Mucosa of descending colon (tissue), 3 donors: Measurements from ENCODE around the gene KMT5C. TPM values are rescaled to one million over a fixed set of nuclear protein-coding genes. Genes with fewer than 3 reads are reported as not detected.

Experiments used
- ATAC-seq: fragments of 200-7000 bp; cut with Tn5 transposase; one replicate; pipeline ENCODE4 v1.9.1; 2020; ENCODE audit warnings: mild to moderate bottlenecking, moderate library complexity
- DNase-seq, 3 donors: peaks; one replicate each; pipeline ENCODE4 v3.0.0-alpha.2; 2020
- H3K36me3 ChIP-seq: fragments of 200-600 bp; one replicate; pipeline ENCODE4 v1.8.0; 2021; ENCODE audit warnings: low read depth, mild to moderate bottlenecking
- H3K4me1 ChIP-seq: fragments of 200-600 bp; one replicate; pipeline ENCODE4 v1.8.0; 2021; ENCODE audit warnings: low read depth, mild to moderate bottlenecking
- H3K4me3 ChIP-seq: fragments of 200-600 bp; one replicate; pipeline ENCODE4 v1.8.0; 2021; ENCODE audit warnings: mild to moderate bottlenecking
- H3K9me3 ChIP-seq: fragments of 200-600 bp; one replicate; pipeline ENCODE4 v1.8.0; 2021; ENCODE audit warnings: mild to moderate bottlenecking
- CTCF ChIP-seq: fragments of 200-600 bp; IDR thresholded peaks from one replicate; pipeline ENCODE4 v1.8.0; 2022; ENCODE audit warnings: antibody characterized with exemption, mild to moderate bottlenecking
- intact Hi-C, 2 donors: fragments of 100-400 bp; cut with DNase I in 1 of 2; cut with micrococcal nuclease in 1 of 2; formaldehyde crosslinking; loops; one replicate each; pipeline versions ENCODE4 v1.11.0 to v1.11.1; 2022; cut with DNase I, micrococcal nuclease
- total RNA-seq, 3 donors: library from RNA; stranded (reverse); fragmentation: NEBNext Ultra II Directional in 2 of 3; extraction: Animal tissue kit (Norgen Biotek cat#: 25700) in 2 of 3; gene quantifications; one replicate each; pipeline versions ENCODE4 v1.2.1 to v1.2.4, GENCODE V29; 2021 to 2023
- donor health status: DM: no; HTN: no; CAD: no; lungs with moderate emphysema.
- donor health status: DM: no; HTN: no; CAD: no.
- donor health status: DM: no; HTN: yes; CAD: no.

KMT5C gene
- total RNA-seq, 3 donors from 2014 or later, result 14.7 to 19.3 (median 16.5) TPM

DNA sequence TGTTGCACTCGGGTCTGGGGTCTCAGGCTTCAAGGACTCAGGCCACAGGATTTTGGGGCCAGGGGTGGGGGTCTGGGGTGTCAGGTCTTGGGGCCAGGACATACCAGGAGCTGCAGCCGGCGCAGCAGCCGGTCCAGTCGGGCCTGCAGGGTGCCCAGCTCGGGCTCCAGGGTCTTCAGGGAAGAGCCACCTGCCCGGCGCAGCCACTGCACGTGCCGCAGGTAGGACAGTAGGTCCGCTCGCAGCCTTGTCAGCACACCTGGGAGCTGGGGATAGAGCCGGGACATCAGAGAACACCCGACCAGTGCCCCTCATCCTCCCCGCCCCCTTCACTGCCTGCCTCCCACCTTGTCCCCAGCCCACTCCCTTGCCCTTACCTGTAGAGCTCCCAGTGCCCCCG is 28.4 kb downstream of the KMT5C start:
- ATAC-seq (no peak), DNase-seq (no peak)
- Histone ChIP-seq H3K4me1 (peaks cover 8% of the 10 kb centered on the region), H3K4me3 (no peak overlapping the region), H3K9me3 (no peaks in the 10 kb centered on the region), H3K36me3 (no peaks in the 10 kb centered on the region)
- TF ChIP-seq CTCF, result no peak
- intact Hi-C loops, result no loop called here

DNA sequence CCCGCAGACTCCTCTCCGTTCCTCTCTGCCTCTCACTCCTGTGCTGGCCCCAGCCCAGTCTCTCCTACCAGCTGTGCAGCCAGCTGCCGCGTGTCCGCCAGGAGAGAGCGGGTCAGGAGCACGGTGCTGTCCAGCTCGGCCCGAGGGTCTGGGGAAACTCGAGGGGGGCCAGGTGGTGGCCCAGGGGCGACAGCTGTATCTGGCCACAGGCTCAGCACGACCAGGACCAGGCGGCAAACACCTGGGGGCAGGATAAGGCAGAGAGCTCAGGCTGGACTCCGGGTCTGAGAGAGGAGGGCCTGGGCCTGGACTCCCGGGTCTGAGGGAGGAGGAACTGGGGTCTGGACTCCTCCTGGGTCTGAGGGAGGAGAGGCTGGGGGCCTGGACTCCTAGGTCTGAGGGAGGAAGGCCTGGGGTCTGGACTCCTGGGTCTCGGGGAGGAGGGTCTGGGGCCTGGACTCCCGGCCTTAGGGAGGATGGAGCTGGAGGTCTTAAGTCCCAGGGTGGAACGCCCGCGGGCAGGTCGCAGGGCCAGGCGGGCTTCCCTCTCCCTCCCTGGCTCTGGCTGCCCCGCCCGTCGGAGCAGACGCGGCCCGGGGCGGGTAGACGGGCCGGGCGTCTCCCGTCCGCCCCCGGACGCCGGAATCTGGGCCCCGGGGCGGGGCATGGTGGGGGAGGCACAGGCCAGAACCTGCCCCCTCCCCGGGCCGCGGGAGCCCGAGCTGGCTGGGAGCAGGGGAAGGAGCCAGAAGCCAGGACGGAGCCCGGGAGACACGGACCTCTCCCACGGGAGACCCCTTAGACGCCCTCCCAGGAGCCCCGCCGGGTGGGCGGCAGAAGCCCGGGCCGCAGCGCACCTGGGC is 29.3 kb downstream of the KMT5C start:
- DNase-seq (peak in 1 of 3 donors; percentile 42), ATAC-seq (peak; percentile 50)
- no peak for TF ChIP-seq CTCF
- H3K4me3 ChIP-seq, result no peak overlapping the region
- intact Hi-C loops, result no loop called here
- peaks cover 8% of the 10 kb centered on the region for H3K4me1 ChIP-seq
- H3K9me3 ChIP-seq, result no peaks in the 10 kb centered on the region
- no peaks in the 10 kb centered on the region for H3K36me3 ChIP-seq

DNA sequence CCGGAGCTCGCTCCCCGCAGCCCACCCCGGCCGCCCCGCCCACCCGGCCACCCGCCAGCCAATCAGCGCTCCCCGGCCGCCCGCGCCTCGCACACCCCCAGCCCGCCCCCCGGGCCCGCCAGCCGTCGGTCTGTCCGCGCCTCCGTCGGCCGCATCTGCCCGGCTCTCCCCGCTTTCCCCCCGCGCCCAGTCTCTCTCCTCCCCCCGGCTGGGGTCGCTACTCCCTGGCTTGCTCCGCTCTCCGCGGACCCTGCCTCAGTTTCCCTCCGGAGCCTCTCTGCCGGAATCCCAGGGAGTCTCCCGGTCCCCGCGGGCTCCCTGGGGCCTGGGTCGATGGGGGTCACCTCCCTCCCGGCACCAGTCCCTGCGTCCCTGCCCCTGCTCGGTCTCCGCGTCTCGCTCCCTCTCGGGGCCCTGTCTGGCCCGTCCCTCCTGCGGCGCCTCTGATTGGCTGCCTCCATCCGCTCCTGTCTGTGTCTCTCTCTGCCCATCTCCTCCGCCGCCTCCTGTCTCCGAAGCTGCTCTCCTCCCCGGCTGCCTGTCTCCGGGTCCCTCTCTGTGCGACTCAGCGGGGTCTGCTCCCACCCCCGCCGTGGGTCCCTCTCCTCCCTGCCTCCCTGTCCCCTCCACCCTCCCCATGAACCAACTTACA is 30.1 kb downstream of the KMT5C start:
- H3K4me1 ChIP-seq, result peaks cover 8% of the 10 kb centered on the region
- TF ChIP-seq CTCF, result no peak
- intact Hi-C loops, result no loop called here
- no peaks in the 10 kb centered on the region for H3K9me3 ChIP-seq
- H3K36me3 ChIP-seq, result no peaks in the 10 kb centered on the region
- no peak overlapping the region for H3K4me3 ChIP-seq
- ATAC-seq (peak; percentile 23), DNase-seq (peak in 1 of 3 donors; percentile 44)

- no peak for ATAC-seq
- no peak for TF ChIP-seq CTCF
- intact Hi-C loops, result no loop called here
Observed at GRCh38 chr19:55370305-55370988, 30.8 kb downstream of the KMT5C start, which contains the start of gene IL11. Gene IL11, minus strand, starts transcription at chr19:55370463. Its CDS starts 153 bp downstream, at chr19:55370310.

DNA sequence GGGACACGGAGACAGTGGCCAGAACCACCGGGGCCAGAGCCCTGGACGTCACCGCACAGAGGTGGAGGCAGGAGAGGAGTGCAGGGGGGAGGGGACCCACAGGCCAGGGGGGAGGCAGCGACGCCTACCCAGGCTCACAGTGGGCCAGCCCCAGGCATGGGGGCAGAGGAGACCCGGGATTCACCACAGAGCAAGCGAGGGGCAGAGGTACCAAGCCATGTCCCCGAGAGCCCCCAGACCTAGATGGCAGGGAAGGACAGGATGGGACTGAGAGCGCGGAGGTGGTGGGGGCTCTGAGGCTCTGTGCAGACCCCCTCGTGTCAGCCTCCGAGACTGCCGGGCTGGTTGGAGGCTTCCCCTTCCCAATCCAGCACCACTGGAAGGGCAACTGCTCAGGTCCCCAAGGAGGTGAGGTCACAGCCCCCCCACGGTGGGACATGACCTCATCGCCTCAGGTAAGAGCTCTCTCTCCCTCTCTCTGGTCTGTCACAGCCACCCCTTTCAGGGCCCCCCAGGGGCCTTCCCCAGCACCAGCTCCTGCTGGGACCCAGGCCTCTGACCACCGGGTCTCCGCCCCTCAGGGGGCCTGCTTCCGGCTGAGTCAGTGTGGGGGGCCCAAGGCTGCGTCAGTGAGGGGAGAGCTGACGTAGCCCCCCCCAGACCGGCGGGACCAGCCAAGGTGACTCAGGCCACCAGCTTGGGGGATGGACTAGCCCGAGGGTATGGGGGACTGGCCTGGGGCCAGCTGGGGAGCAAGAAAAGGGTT is 32.8 kb downstream of the KMT5C start:
- DNase-seq (no peak), ATAC-seq (no peak)
- Histone ChIP-seq H3K9me3 (no peaks in the 10 kb centered on the region), H3K4me1 (peaks cover 8% of the 10 kb centered on the region), H3K4me3 (no peak overlapping the region), H3K36me3 (no peaks in the 10 kb centered on the region)
- TF ChIP-seq CTCF, result no peak
- intact Hi-C loops, result no loop called here

More at GRCh38 chr19:55370305-55370988, 30.8 kb downstream of the KMT5C start, which contains the start of gene IL11:
- peak in 1 of 3 donors; percentile 44 for DNase-seq
- H3K4me1 ChIP-seq, result peaks cover 8% of the 10 kb centered on the region
- H3K36me3 ChIP-seq, result no peaks in the 10 kb centered on the region
- no peak within 1 kb of the TSS for H3K4me3 ChIP-seq
- no peaks in the 10 kb centered on the region for H3K9me3 ChIP-seq
